ENCODE measurements around the gene NUCKS1. TPM values are rescaled to one million over a fixed set of nuclear protein-coding genes. Genes with fewer than 3 reads are reported as not detected.

NUCKS1 gene

DNA sequence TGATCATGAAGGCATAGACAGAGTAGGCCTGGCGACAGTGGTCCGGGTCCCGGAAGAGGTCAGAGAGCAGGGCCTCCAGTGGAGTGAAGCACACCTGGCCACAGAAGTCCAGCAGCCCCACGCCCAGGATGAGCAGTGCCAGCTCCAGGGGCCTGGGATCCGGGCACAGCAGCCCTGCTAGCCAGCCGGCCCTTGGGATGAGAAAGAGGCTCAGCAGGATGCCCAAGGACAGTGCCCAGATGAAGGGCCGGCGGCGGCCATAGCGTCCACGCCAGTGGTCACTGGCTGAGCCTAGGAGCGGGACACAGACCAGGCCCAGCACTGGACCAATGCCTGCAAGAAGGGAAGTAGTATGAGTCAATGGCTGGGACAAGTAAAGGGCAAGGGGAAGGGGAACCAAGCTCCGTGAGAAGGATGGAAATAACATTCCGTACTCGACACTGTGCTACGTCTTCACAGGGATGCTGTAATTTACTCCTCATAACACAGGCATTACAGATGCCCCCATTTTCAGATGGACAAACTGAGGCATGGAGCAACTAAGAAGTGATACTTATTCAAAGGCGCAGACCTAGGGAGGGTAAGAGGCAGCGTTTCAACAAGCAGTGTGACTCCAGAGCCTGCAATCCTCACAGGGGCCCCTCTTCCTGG, 86.6 kb downstream of the NUCKS1 start:
- Histone ChIP-seq H3K27ac (replicated peaks; ENCODE audit: low read length) (no peak overlapping the region), H4K8ac (ENCODE audit: low read depth, low read length) (peak overlapping the region; percentile 43), H4K91ac (ENCODE audit: low read depth, low read length, poor library complexity) (no peak overlapping the region), H3K4ac (ENCODE audit: low read length) (no peak overlapping the region), H3K14ac (ENCODE audit: low read length) (no peak overlapping the region), H3K9me3 (replicated peaks in 1 of 2; ENCODE audit: control insufficient read depth in 2 of 2, insufficient read depth in 1 of 2, low read depth in 1 of 2, low read length in 2 of 2) (no peaks in the 10 kb centered on the region), H3K27me3 (ENCODE audit: control insufficient read depth in 3 of 3, insufficient read depth in 3 of 3, low read depth in 1 of 3, low read length in 3 of 3) (peaks cover 0 to 1% (median 0%) of the 10 kb centered on the region in 3 experiments), H2AK5ac (ENCODE audit: low read depth, low read length) (peak overlapping the region; percentile 19), H3K79me1 (ENCODE audit: low read depth, low read length) (peaks cover 4% of the 10 kb centered on the region), H2BK12ac (ENCODE audit: low read length) (no peak overlapping the region), H2AFZ (ENCODE audit: low read length) (no peak overlapping the region), H3K4me2 (ENCODE audit: insufficient read depth, low read length, poor library complexity, severe bottlenecking) (no peak overlapping the region), H3K36me3 (replicated peaks in 1 of 2; ENCODE audit: control insufficient read depth in 2 of 2, insufficient read depth in 2 of 2, low read length in 2 of 2) (no peaks in the 10 kb centered on the region), H3K4me3 (ENCODE audit: low read length in 2 of 2) (no peak overlapping the region), H3K18ac (ENCODE audit: low read length) (no peak overlapping the region), H2BK5ac (ENCODE audit: low read length) (no peak overlapping the region), H2BK15ac (ENCODE audit: low read length) (peak overlapping the region; percentile 30), H3K9ac (ENCODE audit: low read depth, low read length, poor library complexity) (peak overlapping the region; percentile 12), H3K4me1 (ENCODE audit: control insufficient read depth in 2 of 2, insufficient read depth in 1 of 2, low read depth in 1 of 2, low read length in 2 of 2) (peaks cover 15 to 26% of the 10 kb centered on the region in 2 donors), H3K23ac (ENCODE audit: low read depth, low read length, poor library complexity) (peak overlapping the region; percentile 10), H2BK120ac (ENCODE audit: low read depth, low read length) (no peak overlapping the region)
- no peak for DNase-seq (ENCODE audit: low spot score)
- no CpG with 5 or more reads among the region's 18 CpGs for WGBS, 2 donors (ENCODE audit: extremely low coverage in 2 of 2, insufficient read length in 2 of 2, insufficient replicate concordance in 1 of 2)

Small RNA genes lying within 50 kb of the gene (small RNA-seq; reads per million reads assigned to genes)
- not detected for gene RF00017 (ENCODE audit: insufficient read depth)
- gene RF00139 (ENCODE audit: insufficient read depth) = not detected
